ENCODE measurements around the gene PRPS1. TPM values are rescaled to one million over a fixed set of nuclear protein-coding genes. Genes with fewer than 3 reads are reported as not detected.

The PRPS1 gene
- polyA plus RNA-seq, 1 donor (not counting 4 experiments of a cell fraction or from before 2014, with no cell fraction given) = 48.4 TPM

DNA sequence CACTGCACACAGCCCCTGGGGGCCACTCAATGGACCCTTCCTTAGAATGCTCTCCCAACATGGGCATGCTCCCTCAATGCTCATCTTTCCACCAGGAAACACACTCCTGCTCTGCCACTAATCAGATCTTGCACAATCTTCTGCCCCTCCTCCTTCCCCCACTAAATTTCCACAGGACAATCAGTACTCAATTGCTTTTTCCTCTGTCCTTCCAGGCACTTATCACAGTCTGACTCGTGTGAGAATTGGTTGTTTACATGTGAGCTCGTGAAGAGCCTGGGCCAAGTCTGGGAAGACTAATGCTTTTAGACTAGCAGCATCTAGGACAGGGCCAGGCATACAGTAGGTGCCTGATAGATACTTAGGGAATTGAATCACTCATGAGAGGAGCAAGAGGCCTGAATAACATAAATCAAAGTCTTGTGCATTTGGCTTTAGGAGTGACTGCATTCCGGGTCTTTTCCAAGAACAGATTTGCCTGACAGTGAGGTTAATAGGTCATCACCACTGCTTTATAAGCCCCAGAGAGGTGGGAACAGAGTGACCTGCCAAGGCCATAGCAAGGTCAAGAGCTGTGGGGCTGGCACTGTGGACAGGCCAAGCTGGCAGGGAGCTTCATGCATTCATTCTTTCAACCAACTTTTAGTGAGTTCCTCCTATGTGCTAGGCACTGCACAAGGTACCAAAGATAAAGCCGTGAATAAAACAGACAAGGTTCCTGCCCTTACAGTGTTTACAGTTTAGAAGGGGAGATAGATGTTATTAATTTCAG is 55.0 kb downstream of the PRPS1 start:
- H3K4me3 ChIP-seq (ENCODE audit: control insufficient read depth in 2 of 3, extremely low read depth in 1 of 3, insufficient read depth in 2 of 3, low read depth in 1 of 3, low read length in 3 of 3) = no peak overlapping the region
- H3K36me3 ChIP-seq (ENCODE audit: control insufficient read depth in 2 of 2, extremely low read depth in 1 of 2, insufficient read depth in 2 of 2, low read length in 2 of 2) = no peaks in the 10 kb centered on the region
- H3K79me2 ChIP-seq (ENCODE audit: control insufficient read depth, insufficient read depth, low read length) = no peaks in the 10 kb centered on the region
- H3K27ac ChIP-seq (ENCODE audit: control insufficient read depth, insufficient read depth, low read length) = no peak overlapping the region
- H3K9me1 ChIP-seq (ENCODE audit: control insufficient read depth, extremely low read depth, insufficient read depth, low read length) = peaks cover 2% of the 10 kb centered on the region
- dilution Hi-C loops (cut with MboI; ENCODE audit: extremely low pct_ligation_motif_present, low sequenced_read_pairs) = no loop called here
- no peaks in the 10 kb centered on the region for H3K9me3 ChIP-seq (ENCODE audit: control insufficient read depth, low read depth, low read length)
- TF ChIP-seq, protein P1, sequence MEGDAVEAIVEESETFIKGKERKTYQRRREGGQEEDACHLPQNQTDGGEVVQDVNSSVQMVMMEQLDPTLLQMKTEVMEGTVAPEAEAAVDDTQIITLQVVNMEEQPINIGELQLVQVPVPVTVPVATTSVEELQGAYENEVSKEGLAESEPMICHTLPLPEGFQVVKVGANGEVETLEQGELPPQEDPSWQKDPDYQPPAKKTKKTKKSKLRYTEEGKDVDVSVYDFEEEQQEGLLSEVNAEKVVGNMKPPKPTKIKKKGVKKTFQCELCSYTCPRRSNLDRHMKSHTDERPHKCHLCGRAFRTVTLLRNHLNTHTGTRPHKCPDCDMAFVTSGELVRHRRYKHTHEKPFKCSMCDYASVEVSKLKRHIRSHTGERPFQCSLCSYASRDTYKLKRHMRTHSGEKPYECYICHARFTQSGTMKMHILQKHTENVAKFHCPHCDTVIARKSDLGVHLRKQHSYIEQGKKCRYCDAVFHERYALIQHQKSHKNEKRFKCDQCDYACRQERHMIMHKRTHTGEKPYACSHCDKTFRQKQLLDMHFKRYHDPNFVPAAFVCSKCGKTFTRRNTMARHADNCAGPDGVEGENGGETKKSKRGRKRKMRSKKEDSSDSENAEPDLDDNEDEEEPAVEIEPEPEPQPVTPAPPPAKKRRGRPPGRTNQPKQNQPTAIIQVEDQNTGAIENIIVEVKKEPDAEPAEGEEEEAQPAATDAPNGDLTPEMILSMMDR (optimal IDR thresholded peaks at IDR 0.05 in 1 of 3, IDR thresholded peaks at IDR 0.05 in 1 of 3, conservative IDR thresholded peaks at IDR 0.05 in 1 of 3; ENCODE audit: extremely low read depth in 1 of 3, insufficient read depth in 2 of 3, low read length in 3 of 3) = no peak
- no peak for TF ChIP-seq EZH2 (IDR thresholded peaks at IDR 0.05; ENCODE audit: low read length)
- DNase-seq (ENCODE audit: low read depth, low spot score) = no peak
- no peak overlapping the region for H2AFZ ChIP-seq (ENCODE audit: control insufficient read depth, low read length)
- H3K4me1 ChIP-seq (ENCODE audit: control insufficient read depth, extremely low read depth, insufficient read depth, low read length) = peaks cover 43% of the 10 kb centered on the region
- no peak overlapping the region for H3K9ac ChIP-seq (ENCODE audit: control insufficient read depth, extremely low read depth, insufficient read depth, low read length)
- H4K20me1 ChIP-seq (ENCODE audit: control insufficient read depth, extremely low read depth, insufficient read depth, low read length) = no peaks in the 10 kb centered on the region
- no peaks in the 10 kb centered on the region for H3K27me3 ChIP-seq (ENCODE audit: control insufficient read depth, extremely low read depth, insufficient read depth, low read length)
- no peak overlapping the region for H3K4me2 ChIP-seq (ENCODE audit: control insufficient read depth, extremely low read depth, insufficient read depth, low read depth, low read length)
- no peak for FAIRE-seq

DNA sequence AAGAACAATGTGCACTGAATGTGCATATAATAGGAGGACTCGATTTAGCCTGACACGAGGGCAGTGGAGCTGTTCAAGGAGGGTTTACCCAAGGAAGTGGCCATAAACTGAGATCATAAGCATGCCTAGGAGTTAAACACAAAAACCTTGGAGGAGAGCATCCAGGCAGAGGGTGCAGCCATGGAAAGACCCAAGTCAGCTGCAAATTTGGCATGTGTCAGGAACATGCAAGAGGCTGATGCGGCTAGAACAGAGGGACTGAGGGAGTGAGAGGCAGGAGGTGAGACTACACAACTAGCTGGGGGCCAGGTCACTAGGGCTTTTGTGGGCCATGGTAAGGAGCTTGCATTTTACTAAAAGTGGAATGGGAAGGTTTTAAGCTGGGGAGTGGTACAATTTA is 55.6 kb downstream of the PRPS1 start:
- Histone ChIP-seq H4K20me1 (ENCODE audit: control insufficient read depth, extremely low read depth, insufficient read depth, low read length) (no peaks in the 10 kb centered on the region), H3K4me3 (ENCODE audit: control insufficient read depth in 2 of 3, extremely low read depth in 1 of 3, insufficient read depth in 2 of 3, low read depth in 1 of 3, low read length in 3 of 3) (no peak overlapping the region), H3K9me1 (ENCODE audit: control insufficient read depth, extremely low read depth, insufficient read depth, low read length) (peaks cover 2% of the 10 kb centered on the region), H3K27ac (ENCODE audit: control insufficient read depth, insufficient read depth, low read length) (no peak overlapping the region), H3K9ac (ENCODE audit: control insufficient read depth, extremely low read depth, insufficient read depth, low read length) (no peak overlapping the region), H3K4me2 (ENCODE audit: control insufficient read depth, extremely low read depth, insufficient read depth, low read depth, low read length) (no peak overlapping the region), H3K79me2 (ENCODE audit: control insufficient read depth, insufficient read depth, low read length) (no peaks in the 10 kb centered on the region), H3K9me3 (ENCODE audit: control insufficient read depth, low read depth, low read length) (no peaks in the 10 kb centered on the region), H2AFZ (ENCODE audit: control insufficient read depth, low read length) (no peak overlapping the region), H3K27me3 (ENCODE audit: control insufficient read depth, extremely low read depth, insufficient read depth, low read length) (no peaks in the 10 kb centered on the region), H3K36me3 (ENCODE audit: control insufficient read depth in 2 of 2, extremely low read depth in 1 of 2, insufficient read depth in 2 of 2, low read length in 2 of 2) (no peaks in the 10 kb centered on the region), H3K4me1 (ENCODE audit: control insufficient read depth, extremely low read depth, insufficient read depth, low read length) (peaks cover 38% of the 10 kb centered on the region)
- no peak for TF ChIP-seq EZH2 (IDR thresholded peaks at IDR 0.05; ENCODE audit: low read length)
- TF ChIP-seq, protein P1 (optimal IDR thresholded peaks at IDR 0.05 in 1 of 3, IDR thresholded peaks at IDR 0.05 in 1 of 3, conservative IDR thresholded peaks at IDR 0.05 in 1 of 3; ENCODE audit: extremely low read depth in 1 of 3, insufficient read depth in 2 of 3, low read length in 3 of 3) = no peak
- FAIRE-seq (no peak), DNase-seq (ENCODE audit: low read depth, low spot score) (no peak)
- dilution Hi-C loops (cut with MboI; ENCODE audit: extremely low pct_ligation_motif_present, low sequenced_read_pairs) = no loop called here
